Progenitor cell of endocrine pancreas (in vitro differentiated cells): Measurements from ENCODE around the gene FCN3. TPM values are rescaled to one million over a fixed set of nuclear protein-coding genes. Genes with fewer than 3 reads are reported as not detected.
A peak's percentile ranks its signal among the peaks of the same experiment; 100 is the strongest.

Experiments used
- DNase-seq: peaks from one replicate; pipeline ENCODE4 v3.0.0; 2021; ENCODE audit warnings: low spot score; ENCODE audit not compliant: unreplicated experiment
- H3K27ac Mint-ChIP-seq: 2 replicates; pipeline ENCODE4 v1.8.0; 2021; ENCODE audit warnings: mild to moderate bottlenecking, moderate library complexity, mixed read lengths
- H3K27me3 Mint-ChIP-seq: 2 replicates; pipeline ENCODE4 v1.8.0; 2021; ENCODE audit warnings: mixed read lengths
- H3K36me3 Mint-ChIP-seq: 2 replicates; pipeline ENCODE4 v1.8.0; 2022; ENCODE audit warnings: mixed read lengths; ENCODE audit not compliant: insufficient read depth
- H3K4me1 Mint-ChIP-seq: 2 replicates; pipeline ENCODE4 v1.8.0; 2021; ENCODE audit warnings: low read depth, mixed read lengths
- H3K4me3 Mint-ChIP-seq: 2 replicates; pipeline ENCODE4 v1.8.0; 2021; ENCODE audit warnings: low read depth, mild to moderate bottlenecking, moderate library complexity, mixed read lengths
- H3K9me3 Mint-ChIP-seq: 2 replicates; pipeline ENCODE4 v1.8.0; 2021; ENCODE audit warnings: low read depth, mixed read lengths
- CTCF ChIP-seq: fragments of 200-600 bp; sonication (generic); IDR thresholded peaks from one replicate; pipeline ENCODE4 v1.5.0; 2021; ENCODE audit warnings: antibody characterized with exemption, mild to moderate bottlenecking; ENCODE audit not compliant: unreplicated experiment
- total RNA-seq: library from RNA; stranded (reverse); gene quantifications from 2 replicates; pipeline ENCODE4 v1.2.1, GENCODE V29; 2021

The FCN3 gene
- total RNA-seq, 1 donor from 2014 or later = not detected

GRCh38 chr1:27350663-27351540 is 23.7 kb downstream of the FCN3 start:
- H3K4me1 Mint-ChIP-seq = no peaks in the 10 kb centered on the region
- H3K27ac Mint-ChIP-seq = no peak overlapping the region
- H3K27me3 Mint-ChIP-seq = peaks cover 46% of the 10 kb centered on the region
- H3K9me3 Mint-ChIP-seq = no peaks in the 10 kb centered on the region
- peak; percentile 20 for TF ChIP-seq CTCF
- no peaks in the 10 kb centered on the region for H3K36me3 Mint-ChIP-seq
- DNase-seq = peak; percentile 57
- H3K4me3 Mint-ChIP-seq = peak overlapping the region; percentile 62

DNA sequence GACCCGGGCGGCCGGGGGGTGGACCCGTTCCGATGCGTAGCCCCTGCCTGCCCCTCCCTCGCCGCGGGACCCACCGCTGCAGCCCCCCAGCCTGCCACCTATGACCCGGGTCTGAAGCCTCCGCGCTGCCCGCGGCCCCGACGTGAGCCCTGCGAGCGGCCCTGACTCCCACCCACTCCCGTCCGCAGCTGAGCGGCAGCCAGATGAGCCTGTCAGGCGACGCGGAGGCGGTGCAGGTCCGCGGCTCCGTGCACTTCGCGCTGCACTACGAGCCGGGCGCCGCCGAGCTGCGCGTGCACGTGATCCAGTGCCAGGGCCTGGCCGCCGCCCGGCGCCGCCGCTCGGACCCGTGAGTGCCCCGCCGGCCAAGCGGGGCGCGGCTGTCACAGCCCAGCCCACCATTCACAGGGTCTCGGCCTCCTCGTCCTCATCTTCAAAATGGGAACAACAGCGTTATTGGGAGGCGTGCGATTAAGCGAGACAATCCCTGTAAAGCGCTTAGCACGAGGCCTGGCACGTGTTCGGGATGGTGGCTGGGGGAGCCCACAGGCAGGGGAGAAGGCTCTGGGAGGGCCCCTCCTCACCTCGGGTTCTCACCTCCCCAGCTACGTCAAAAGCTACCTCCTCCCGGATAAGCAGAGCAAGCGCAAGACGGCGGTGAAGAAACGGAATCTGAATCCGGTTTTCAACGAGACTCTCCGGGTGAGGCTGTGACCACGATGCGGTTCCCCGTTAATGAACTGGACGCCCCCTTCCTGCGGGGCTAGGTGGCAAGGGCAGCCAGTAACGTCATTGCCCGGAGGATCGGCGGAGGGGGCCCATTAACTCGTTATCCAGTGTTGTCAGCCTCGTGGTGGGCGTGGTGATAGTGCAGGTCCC is 24.6 kb downstream of the FCN3 start:
- no peak for TF ChIP-seq CTCF
- Mint-ChIP-seq H3K4me3 (peak overlapping the region; percentile 33), H3K36me3 (no peaks in the 10 kb centered on the region), H3K9me3 (no peaks in the 10 kb centered on the region), H3K27ac (no peak overlapping the region), H3K4me1 (no peaks in the 10 kb centered on the region), H3K27me3 (peaks cover 42% of the 10 kb centered on the region)
- no peak for DNase-seq

DNA sequence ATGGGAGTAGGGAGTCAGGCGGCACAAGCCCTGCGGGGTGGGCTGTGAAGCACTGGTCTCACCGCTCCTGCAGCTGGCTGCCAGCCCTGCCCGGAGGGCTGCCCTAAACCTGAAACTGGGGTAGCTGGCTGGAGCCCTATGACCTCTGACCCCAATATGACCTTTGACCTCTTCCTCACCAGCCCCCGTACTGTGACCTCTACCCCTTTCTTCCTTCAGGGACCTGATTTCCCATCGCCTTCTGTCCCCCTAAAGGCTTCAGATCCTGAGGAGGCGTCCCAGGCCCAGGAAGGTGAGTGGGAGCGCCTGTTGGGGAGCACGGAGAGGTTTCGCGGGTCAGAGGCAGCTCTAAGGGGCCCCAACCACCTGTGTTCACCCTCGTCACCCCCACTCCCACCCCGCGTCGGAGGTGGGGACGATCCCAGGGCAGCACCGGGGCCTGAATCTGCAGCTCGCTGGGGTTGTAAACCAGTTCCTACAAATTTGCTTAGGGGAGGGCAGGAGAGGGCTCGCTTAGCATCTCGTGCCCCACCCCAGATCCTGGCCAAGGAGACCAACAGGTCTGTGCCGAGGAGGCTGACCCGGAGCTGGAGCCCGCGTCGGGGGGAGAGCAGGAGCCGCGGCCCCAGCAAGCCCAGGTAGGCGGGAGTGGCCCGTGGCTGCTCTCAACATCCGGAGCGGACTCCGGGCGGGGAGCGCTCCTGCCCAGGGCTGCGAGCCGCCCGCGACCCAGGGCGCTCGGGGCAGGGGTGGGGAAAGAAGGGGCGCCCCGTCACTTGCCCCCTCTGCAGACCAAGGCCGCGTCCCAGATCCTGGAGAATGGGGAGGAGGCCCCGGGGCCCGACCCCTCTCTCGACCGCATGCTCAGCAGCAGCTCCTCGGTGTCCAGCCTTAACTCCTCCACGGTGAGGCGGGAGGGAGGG is 25.5 kb downstream of the FCN3 start:
- DNase-seq = no peak
- peak overlapping the region; percentile 60 for H3K4me3 Mint-ChIP-seq
- H3K36me3 Mint-ChIP-seq = no peaks in the 10 kb centered on the region
- H3K9me3 Mint-ChIP-seq = no peaks in the 10 kb centered on the region
- H3K4me1 Mint-ChIP-seq = no peaks in the 10 kb centered on the region
- H3K27me3 Mint-ChIP-seq = peaks cover 42% of the 10 kb centered on the region
- peak overlapping the region; percentile 74 for H3K27ac Mint-ChIP-seq
- TF ChIP-seq CTCF = no peak

GRCh38 chr1:27346991-27347624 is 27.5 kb downstream of the FCN3 start:
- H3K27me3 Mint-ChIP-seq = peaks cover 44% of the 10 kb centered on the region
- no peak overlapping the region for H3K4me3 Mint-ChIP-seq
- H3K27ac Mint-ChIP-seq = peak overlapping the region; percentile 23

More at GRCh38 chr1:27346991-27347624, 27.5 kb downstream of the FCN3 start:
- DNase-seq = no peak
- Mint-ChIP-seq H3K36me3 (no peaks in the 10 kb centered on the region), H3K4me1 (peaks cover 10% of the 10 kb centered on the region), H3K9me3 (no peaks in the 10 kb centered on the region)
- TF ChIP-seq CTCF = no peak
